Osteoblast (primary cell): ENCODE data around the gene ARHGAP6. TPM values are rescaled to one million over a fixed set of nuclear protein-coding genes. Genes with fewer than 3 reads are reported as not detected.

ENCODE experiments used
- DNase-seq: peaks from one replicate; pipeline ENCODE4 v3.0.0; 2011; ENCODE audit warnings: low spot score, mixed read lengths; ENCODE audit not compliant: insufficient read length; ENCODE audit errors: missing footprints
- H2AFZ ChIP-seq: 2 replicates; pipeline ENCODE4 v1.6.0; 2011; ENCODE audit warnings: mild to moderate bottlenecking, low read length
- H3K27ac ChIP-seq: 2 replicates; pipeline ENCODE4 v1.5.1; 2011; ENCODE audit warnings: mild to moderate bottlenecking, low read depth, low read length, moderate library complexity
- H3K27me3 ChIP-seq: 2 replicates; pipeline ENCODE4 v1.6.0; 2012; ENCODE audit warnings: mild to moderate bottlenecking, control low read depth, inconsistent platforms, low read length, moderate library complexity; ENCODE audit not compliant: insufficient read depth
- H3K36me3 ChIP-seq: 2 replicates; pipeline ENCODE4 v1.5.1; 2011; ENCODE audit warnings: mild to moderate bottlenecking, low read length, control low read depth, moderate library complexity; ENCODE audit not compliant: insufficient read depth
- H3K4me1 ChIP-seq: 2 replicates; pipeline ENCODE4 v1.5.1; 2011; ENCODE audit warnings: mild to moderate bottlenecking, low read length, control low read depth, moderate library complexity; ENCODE audit not compliant: insufficient read depth
- H3K4me2 ChIP-seq: 2 replicates; pipeline ENCODE4 v1.6.0; 2011; ENCODE audit warnings: mild to moderate bottlenecking, low read length; ENCODE audit not compliant: insufficient read depth
- H3K4me3 ChIP-seq: fragments of 200-600 bp; sonication (generic); 3 replicates; pipeline ENCODE4 v1.5.1; 2012; ENCODE audit warnings: mild to moderate bottlenecking, low read length, inconsistent platforms; ENCODE audit not compliant: insufficient read depth
- H3K79me2 ChIP-seq: 2 replicates; pipeline ENCODE4 v1.6.0; 2012; ENCODE audit warnings: mild to moderate bottlenecking, low read length, control low read depth, inconsistent platforms; ENCODE audit not compliant: insufficient read depth
- H3K9me3 ChIP-seq: 2 replicates; pipeline ENCODE4 v1.5.1; 2011; ENCODE audit warnings: low read depth, low read length, control low read depth
- H4K20me1 ChIP-seq: 2 replicates; pipeline ENCODE4 v1.6.0; 2012; ENCODE audit warnings: mild to moderate bottlenecking, low read length, control low read depth; ENCODE audit not compliant: insufficient read depth
- total RNA-seq: library from RNA; depleted of rRNA; stranded (reverse); fragments of >200 nt; gene quantifications from 2 replicates; pipeline ENCODE4 v1.2.3, GENCODE V29; 2012
- TF ChIP-seq, protein P1 (sequence below): IDR thresholded peaks from 2 replicates; pipeline ENCODE4 v1.5.1; 2011; ENCODE audit warnings: mild to moderate bottlenecking, low read depth, low read length, moderate library complexity; ENCODE audit errors: extremely low read depth

ARHGAP6 gene
- total RNA-seq, 1 donor, result 2.2 TPM

DNA sequence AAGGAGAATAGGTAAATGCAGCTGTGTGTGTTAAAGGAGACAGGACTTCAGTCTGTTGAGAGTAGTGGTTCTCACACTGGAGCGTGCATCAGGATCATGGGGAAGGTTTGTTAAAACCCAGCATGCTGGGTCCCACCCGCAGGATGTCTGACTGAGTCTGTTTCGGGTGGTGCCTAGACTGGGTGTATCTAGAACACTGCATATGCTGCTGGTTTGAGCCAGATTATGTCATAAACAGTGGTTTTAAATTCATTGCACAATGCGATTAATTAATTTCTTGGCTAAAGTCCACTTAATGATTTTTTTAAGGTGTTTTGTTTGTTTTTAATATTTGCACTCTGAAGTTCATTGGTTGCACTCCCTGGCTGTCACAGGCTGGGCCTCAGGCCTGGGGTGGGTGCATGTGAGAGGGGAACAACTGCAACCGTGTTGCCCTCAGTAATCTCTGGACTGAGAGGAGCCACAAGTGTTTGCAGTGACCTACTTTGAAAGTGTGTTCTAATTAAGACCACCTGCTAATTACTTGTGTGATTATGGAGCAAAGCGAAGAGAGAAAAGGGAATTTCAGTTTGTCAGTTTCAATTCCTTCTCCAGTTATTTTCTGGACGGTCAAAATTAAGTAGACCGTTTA lies 546.3 kb downstream of the ARHGAP6 start:
- TF ChIP-seq, protein P1, sequence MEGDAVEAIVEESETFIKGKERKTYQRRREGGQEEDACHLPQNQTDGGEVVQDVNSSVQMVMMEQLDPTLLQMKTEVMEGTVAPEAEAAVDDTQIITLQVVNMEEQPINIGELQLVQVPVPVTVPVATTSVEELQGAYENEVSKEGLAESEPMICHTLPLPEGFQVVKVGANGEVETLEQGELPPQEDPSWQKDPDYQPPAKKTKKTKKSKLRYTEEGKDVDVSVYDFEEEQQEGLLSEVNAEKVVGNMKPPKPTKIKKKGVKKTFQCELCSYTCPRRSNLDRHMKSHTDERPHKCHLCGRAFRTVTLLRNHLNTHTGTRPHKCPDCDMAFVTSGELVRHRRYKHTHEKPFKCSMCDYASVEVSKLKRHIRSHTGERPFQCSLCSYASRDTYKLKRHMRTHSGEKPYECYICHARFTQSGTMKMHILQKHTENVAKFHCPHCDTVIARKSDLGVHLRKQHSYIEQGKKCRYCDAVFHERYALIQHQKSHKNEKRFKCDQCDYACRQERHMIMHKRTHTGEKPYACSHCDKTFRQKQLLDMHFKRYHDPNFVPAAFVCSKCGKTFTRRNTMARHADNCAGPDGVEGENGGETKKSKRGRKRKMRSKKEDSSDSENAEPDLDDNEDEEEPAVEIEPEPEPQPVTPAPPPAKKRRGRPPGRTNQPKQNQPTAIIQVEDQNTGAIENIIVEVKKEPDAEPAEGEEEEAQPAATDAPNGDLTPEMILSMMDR, result no peak
- no peak for DNase-seq

DNA sequence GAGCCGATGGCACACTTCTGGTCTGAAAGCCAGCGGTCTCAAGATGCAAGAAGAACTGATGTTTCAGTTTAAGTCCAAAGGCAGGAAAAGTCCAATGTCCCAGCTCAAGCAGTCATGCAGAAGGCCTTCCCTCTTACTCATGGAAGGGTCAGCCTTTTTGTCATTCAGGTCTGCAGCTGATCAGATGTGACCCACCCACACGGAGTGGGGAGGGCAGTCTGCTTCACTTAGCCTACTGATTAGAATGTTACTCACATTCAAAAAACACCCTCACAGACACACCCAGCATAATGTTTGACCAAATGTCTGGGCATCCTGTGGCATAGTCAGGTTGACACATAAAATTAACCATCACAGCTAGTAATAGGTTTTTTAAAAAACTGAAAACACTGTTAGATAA lies 548.0 kb downstream of the ARHGAP6 start:
- no peak for DNase-seq
- peak overlapping the region; percentile 73 for H3K27ac ChIP-seq
- H3K27me3 ChIP-seq, result no peaks in the 10 kb centered on the region
- no peak overlapping the region for H3K4me2 ChIP-seq
- peaks cover 8% of the 10 kb centered on the region for H3K79me2 ChIP-seq
- H3K4me1 ChIP-seq, result peaks cover 12% of the 10 kb centered on the region
- H3K4me3 ChIP-seq, result no peak overlapping the region
- H3K36me3 ChIP-seq, result peaks cover 60% of the 10 kb centered on the region
- no peaks in the 10 kb centered on the region for H3K9me3 ChIP-seq
- no peak overlapping the region for H2AFZ ChIP-seq
- TF ChIP-seq, protein P1, result no peak
- no peaks in the 10 kb centered on the region for H4K20me1 ChIP-seq

More for the DNA sequence above, 546.3 kb downstream of the ARHGAP6 start:
- H3K4me3 ChIP-seq, result no peak overlapping the region
- peaks cover 57% of the 10 kb centered on the region for H3K36me3 ChIP-seq
- H2AFZ ChIP-seq, result no peak overlapping the region
- no peak overlapping the region for H3K4me2 ChIP-seq
- H4K20me1 ChIP-seq, result no peaks in the 10 kb centered on the region
- no peaks in the 10 kb centered on the region for H3K27me3 ChIP-seq
- peaks cover 12% of the 10 kb centered on the region for H3K4me1 ChIP-seq
- H3K27ac ChIP-seq, result no peak overlapping the region
- H3K79me2 ChIP-seq, result no peaks in the 10 kb centered on the region
- H3K9me3 ChIP-seq, result no peaks in the 10 kb centered on the region

GRCh38 chrX:11113731-11114130 lies 552.0 kb downstream of the ARHGAP6 start:
- Histone ChIP-seq H3K36me3 (peaks cover 26% of the 10 kb centered on the region), H3K27me3 (no peaks in the 10 kb centered on the region), H3K4me2 (peak overlapping the region; percentile 30), H3K27ac (peak overlapping the region; percentile 55), H2AFZ (no peak overlapping the region), H3K9me3 (no peaks in the 10 kb centered on the region), H3K4me3 (no peak overlapping the region), H3K79me2 (peaks cover 24% of the 10 kb centered on the region), H3K4me1 (peaks cover 21% of the 10 kb centered on the region), H4K20me1 (no peaks in the 10 kb centered on the region)
- TF ChIP-seq, protein P1, result no peak
- no peak for DNase-seq

GRCh38 chrX:11111947-11112346 lies 553.8 kb downstream of the ARHGAP6 start:
- DNase-seq, result no peak
- H3K4me1 ChIP-seq, result peaks cover 19% of the 10 kb centered on the region
- H3K27ac ChIP-seq, result peak overlapping the region; percentile 91
- H4K20me1 ChIP-seq, result no peaks in the 10 kb centered on the region
- TF ChIP-seq, protein P1, result peak; percentile 3
- H3K27me3 ChIP-seq, result no peaks in the 10 kb centered on the region
- H3K36me3 ChIP-seq, result peaks cover 19% of the 10 kb centered on the region
- peak overlapping the region; percentile 80 for H3K4me2 ChIP-seq
- no peaks in the 10 kb centered on the region for H3K9me3 ChIP-seq
- peaks cover 24% of the 10 kb centered on the region for H3K79me2 ChIP-seq
- no peak overlapping the region for H2AFZ ChIP-seq
- peak overlapping the region; percentile 76 for H3K4me3 ChIP-seq
